AG10803 (cell line): Measurements from ENCODE around the gene HLA-DPB1.
A peak's percentile ranks its signal among the peaks of the same experiment; 100 is the strongest.
"Not testable (repeated sequence)": the region's sequence is repeated elsewhere in the genome, so short reads cannot be mapped to it uniquely, and the experiment has no call there.

Experiments used
- DNase-seq: peaks from one replicate; pipeline ENCODE4 v3.0.0; 2010; ENCODE audit warnings: low read depth
- H3K4me3 ChIP-seq: 2 replicates; pipeline ENCODE4 v1.5.1; 2011; ENCODE audit warnings: mild to moderate bottlenecking, low read length, control low read depth
- CTCF ChIP-seq: conservative IDR thresholded peaks from 2 replicates; pipeline ENCODE4 v1.5.1; 2011; ENCODE audit warnings: mild to moderate bottlenecking, low read length, control low read depth, inconsistent platforms

HLA-DPB1 gene

DNA sequence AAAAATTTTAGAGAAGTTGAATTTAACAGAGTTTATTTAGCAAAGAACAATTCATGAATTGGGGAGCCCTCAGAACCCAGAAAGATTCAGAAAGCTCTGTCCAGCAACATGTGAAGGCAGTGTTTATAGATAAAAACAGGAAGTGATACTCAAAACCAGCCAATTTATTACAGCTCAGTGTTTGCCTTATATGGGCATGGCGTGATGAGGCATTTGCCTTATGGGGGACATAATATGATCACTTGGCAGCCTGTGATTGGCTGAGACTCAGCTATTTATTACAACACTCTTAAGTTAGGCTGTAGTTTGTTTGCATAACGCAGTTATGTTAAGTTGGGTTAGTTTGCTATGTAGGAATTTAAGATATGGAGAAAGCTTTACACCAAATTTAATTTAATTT, 13.8 kb upstream of the HLA-DPB1 start:
- no peak for TF ChIP-seq CTCF
- no peak overlapping the region for H3K4me3 ChIP-seq
- peak; percentile 2 for DNase-seq

DNA sequence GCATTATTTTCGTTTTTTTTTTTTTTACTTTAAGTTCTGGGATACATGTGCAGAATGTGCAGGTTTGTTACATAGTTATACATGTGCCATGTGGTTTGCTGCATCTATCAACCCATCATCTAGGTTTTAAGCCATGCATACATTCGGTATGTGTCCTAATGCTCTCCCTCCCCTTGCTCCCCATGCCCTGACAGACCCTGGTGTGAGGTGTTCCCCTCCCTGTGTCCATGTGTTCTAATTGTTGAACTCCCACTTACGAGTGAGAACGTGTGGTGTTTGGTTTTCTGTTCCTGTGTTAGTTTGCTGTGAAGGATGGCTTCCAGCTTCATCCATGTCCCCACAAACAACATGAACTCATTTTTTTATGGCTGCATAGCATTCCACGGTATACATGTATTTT, 12.4 kb upstream of the HLA-DPB1 start:
- DNase-seq, H3K4me3 ChIP-seq: not testable (repeated sequence)

GRCh38 chr6:33064723-33065122, 11.1 kb upstream of the HLA-DPB1 start:
- no peak for TF ChIP-seq CTCF
- H3K4me3 ChIP-seq: no peak overlapping the region
- DNase-seq: no peak

GRCh38 chr6:33065312-33065711, 10.5 kb upstream of the HLA-DPB1 start:
- TF ChIP-seq CTCF: no peak
- DNase-seq: no peak
- H3K4me3 ChIP-seq: no peak overlapping the region

- DNase-seq: no peak
- no peak for TF ChIP-seq CTCF
- H3K4me3 ChIP-seq: no peak overlapping the region
These were observed 8.8 kb upstream of the HLA-DPB1 start for GRCh38 chr6:33066917-33067521.

DNA sequence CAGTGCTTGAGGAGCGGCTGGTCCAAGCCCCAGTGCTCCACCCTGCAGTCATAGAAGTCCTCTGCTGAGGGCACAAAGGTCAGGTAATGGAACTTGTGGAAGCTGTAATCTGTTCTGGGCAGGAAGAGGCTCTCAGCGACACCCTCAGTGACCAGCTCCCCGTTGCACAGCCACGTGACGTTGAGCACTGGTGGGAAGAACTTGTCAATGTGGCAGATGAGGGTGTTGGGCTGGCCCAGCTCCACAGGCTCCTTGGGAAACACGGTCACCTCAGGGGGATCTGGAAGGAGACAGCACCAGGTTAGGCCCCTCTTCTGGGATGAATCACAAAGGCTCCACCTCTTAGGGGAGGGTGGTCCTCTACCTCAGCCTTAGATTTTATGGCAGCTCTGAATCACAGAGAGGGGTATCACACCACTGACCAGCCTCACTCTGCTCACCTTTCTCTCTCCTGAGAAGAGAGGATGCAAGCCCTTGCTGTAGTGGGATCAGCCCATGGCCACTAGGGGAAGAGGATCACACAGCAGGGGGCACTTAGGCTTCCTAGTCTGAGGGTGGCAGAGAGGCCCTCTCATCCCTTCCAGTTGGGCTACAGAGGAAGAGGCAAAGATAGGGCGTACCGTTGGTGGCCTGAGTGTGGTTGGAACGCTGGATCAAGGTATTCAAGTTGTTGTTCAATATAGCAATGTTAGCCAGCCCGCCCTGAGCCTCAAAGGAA, 6.6 kb upstream of the HLA-DPB1 start:
- no peak overlapping the region for H3K4me3 ChIP-seq
- TF ChIP-seq CTCF: no peak
- DNase-seq: no peak

DNA sequence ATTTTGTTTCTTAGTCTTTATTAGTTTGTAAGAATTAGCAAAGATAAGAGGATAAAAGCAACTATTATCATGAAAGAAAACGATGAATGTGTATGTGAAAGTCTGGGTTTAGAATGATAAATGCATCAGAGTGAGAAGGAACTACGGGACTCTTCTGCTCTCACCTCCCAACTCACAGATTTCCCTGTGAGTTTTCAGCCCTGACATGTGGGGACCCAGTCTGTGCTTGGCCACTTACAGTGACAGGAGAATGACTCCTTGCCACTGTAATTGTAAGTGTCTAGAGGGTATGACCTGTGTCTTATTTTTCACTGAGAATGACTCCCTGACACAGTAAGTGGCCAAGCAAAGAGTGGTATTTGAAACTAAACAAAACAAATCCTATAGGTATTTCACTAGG, 4.9 kb upstream of the HLA-DPB1 start:
- no peak overlapping the region for H3K4me3 ChIP-seq
- no peak for DNase-seq
- no peak for TF ChIP-seq CTCF

- DNase-seq: no peak
- H3K4me3 ChIP-seq: no peak overlapping the region
- no peak for TF ChIP-seq CTCF
These were observed 4.2 kb upstream of the HLA-DPB1 start for GRCh38 chr6:33071569-33071968.
